Right atrium auricular region (tissue), 2 donors: ENCODE data around the gene TBC1D16. TPM values are rescaled to one million over a fixed set of nuclear protein-coding genes. Genes with fewer than 3 reads are reported as not detected.

Experiments used
- DNase-seq: peaks from one replicate; pipeline ENCODE4 v3.0.0-alpha.2; 2019; ENCODE audit warnings: low spot score
- H3K27ac ChIP-seq, 2 donors: fragments of 200-600 bp; sonication (generic); 1 replicate in 1 of 2; 2 replicates in 1 of 2; pipeline ENCODE4 v1.5.1; 2016 to 2019
- H3K27me3 ChIP-seq, 2 donors: fragments of 200-600 bp; sonication (generic); one replicate each; pipeline versions ENCODE4 v1.5.1 to v1.6.0; 2017 to 2019
- H3K36me3 ChIP-seq: fragments of 200-600 bp; sonication (generic); one replicate; pipeline ENCODE4 v1.5.1; 2016
- H3K4me1 ChIP-seq, 2 donors: fragments of 200-600 bp; sonication (generic); one replicate each; pipeline versions ENCODE4 v1.5.1 to v1.6.0; 2017 to 2019
- H3K4me3 ChIP-seq, 2 donors: fragments of 200-600 bp; sonication (generic); 1 replicate in 1 of 2; 2 replicates in 1 of 2; pipeline ENCODE4 v1.5.1; 2017 to 2019; ENCODE audit warnings: mild to moderate bottlenecking in 1 of 2, moderate library complexity in 1 of 2
- H3K9me3 ChIP-seq, 2 donors: fragments of 200-600 bp; sonication (generic); one replicate each; pipeline ENCODE4 v1.5.1; 2019
- total RNA-seq, 2 donors: library from RNA; depleted of rRNA; stranded (reverse); fragments of >200 nt; gene quantifications; one replicate each; pipeline ENCODE4 v1.1.0, GENCODE V29; 2016
- TF ChIP-seq, protein P1 (sequence below), 2 donors: fragments of 200-600 bp; sonication (generic); IDR thresholded peaks; one replicate each; pipeline ENCODE4 v1.5.1; 2019; ENCODE audit warnings: antibody characterized with exemption in 2 of 2

TBC1D16 gene
- total RNA-seq, 2 donors from 2014 or later, result 9.8 to 19.4 TPM

DNA sequence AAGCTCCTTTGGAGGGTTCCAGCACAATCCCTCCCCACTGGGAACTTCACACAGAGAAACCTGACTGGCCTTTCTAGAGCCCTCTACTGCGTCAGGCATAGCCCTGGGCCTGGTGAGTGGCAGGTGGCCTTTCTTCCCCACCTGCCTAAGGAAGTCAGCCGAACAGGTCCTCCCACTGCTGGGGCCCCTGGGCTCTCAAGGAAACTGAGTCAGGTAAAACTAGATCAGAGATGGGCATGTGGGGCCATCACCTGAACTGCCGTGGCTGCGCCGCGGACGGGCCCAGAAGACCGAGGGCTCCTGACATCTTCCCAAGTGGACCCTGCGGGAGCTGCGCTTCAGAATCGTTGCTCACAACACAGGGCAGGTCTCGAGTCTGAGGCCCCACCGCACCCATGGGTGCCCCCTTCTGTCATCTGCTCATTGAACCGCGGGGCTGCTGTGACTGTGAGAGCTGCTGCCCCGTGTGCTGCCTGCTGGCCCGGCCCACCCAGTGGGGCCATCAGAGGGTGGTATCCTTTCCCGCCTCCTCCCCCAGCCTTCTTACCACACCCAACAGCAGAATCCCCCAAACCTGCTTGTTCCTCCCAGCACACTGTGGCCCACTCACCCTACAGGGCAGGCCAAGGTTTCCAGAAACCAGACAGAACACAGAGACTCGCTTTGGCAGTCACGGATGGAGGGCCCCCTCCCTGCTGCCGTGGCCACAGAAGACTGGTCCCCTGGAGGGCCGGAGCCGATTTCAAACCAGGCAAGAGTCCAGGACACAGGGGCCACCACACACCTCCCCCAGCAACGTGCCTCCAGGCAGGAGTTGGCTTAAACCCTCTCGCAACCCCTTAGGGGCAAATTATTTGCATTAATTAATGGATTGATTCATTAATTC is 81.1 kb downstream of the TBC1D16 start:
- H3K4me1 ChIP-seq, result peaks cover 0 to 23% of the 10 kb centered on the region in 2 donors
- H3K27me3 ChIP-seq, result no peaks in the 10 kb centered on the region
- no peaks in the 10 kb centered on the region for H3K9me3 ChIP-seq
- no peak overlapping the region for H3K27ac ChIP-seq
- no peak for DNase-seq
- H3K4me3 ChIP-seq, result no peak overlapping the region
- peaks cover under 1% of the 10 kb centered on the region for H3K36me3 ChIP-seq
- TF ChIP-seq, protein P1, sequence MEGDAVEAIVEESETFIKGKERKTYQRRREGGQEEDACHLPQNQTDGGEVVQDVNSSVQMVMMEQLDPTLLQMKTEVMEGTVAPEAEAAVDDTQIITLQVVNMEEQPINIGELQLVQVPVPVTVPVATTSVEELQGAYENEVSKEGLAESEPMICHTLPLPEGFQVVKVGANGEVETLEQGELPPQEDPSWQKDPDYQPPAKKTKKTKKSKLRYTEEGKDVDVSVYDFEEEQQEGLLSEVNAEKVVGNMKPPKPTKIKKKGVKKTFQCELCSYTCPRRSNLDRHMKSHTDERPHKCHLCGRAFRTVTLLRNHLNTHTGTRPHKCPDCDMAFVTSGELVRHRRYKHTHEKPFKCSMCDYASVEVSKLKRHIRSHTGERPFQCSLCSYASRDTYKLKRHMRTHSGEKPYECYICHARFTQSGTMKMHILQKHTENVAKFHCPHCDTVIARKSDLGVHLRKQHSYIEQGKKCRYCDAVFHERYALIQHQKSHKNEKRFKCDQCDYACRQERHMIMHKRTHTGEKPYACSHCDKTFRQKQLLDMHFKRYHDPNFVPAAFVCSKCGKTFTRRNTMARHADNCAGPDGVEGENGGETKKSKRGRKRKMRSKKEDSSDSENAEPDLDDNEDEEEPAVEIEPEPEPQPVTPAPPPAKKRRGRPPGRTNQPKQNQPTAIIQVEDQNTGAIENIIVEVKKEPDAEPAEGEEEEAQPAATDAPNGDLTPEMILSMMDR (IDR thresholded peaks at IDR 0.05), result no peak

DNA sequence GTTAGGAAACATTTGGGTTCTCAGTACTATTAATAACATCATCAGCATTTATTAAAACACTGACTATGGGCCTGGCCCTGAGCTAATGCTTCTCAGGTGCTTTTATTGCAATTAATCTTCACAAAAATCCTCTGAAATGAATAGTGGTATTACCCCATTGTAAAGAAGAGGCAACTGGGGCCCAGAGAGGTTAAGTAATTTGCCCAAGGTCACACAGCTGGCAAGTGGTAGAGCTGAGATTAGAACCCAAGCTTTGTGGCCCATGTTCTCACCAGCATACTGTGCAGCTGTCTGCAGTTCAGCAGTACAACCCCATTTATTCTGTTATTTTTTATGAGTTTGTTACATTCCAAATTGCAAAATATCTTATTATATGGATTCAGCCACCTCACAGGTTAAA is 82.3 kb downstream of the TBC1D16 start:
- Histone ChIP-seq H3K9me3 (no peaks in the 10 kb centered on the region), H3K27ac (no peak overlapping the region), H3K4me3 (no peak overlapping the region), H3K27me3 (no peaks in the 10 kb centered on the region), H3K36me3 (peaks cover 7% of the 10 kb centered on the region), H3K4me1 (peaks cover 0 to 23% of the 10 kb centered on the region in 2 donors)
- DNase-seq, result no peak
- TF ChIP-seq, protein P1 (IDR thresholded peaks at IDR 0.05), result no peak

DNA sequence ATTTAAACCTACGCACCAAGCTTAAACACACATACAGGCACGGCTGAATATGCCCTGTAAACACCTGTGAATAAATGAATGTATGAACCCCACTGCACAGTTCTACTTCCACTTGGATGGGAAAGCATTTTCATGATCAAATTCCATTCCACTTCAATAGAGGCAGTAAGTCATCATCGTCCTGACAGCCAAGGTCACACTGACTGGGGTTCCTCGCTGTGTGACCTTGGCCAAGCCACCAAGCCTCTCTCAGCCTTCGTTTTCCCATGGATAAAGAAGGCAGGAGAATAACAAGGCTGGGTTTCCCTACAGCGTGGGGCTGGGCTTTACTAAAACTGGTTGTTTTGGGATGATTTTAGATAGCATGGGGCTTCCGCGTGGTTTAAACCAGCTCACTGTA is 82.8 kb downstream of the TBC1D16 start:
- no peaks in the 10 kb centered on the region for H3K9me3 ChIP-seq
- H3K27me3 ChIP-seq, result no peaks in the 10 kb centered on the region
- H3K4me3 ChIP-seq, result no peak overlapping the region
- H3K36me3 ChIP-seq, result peaks cover 7% of the 10 kb centered on the region
- TF ChIP-seq, protein P1 (IDR thresholded peaks at IDR 0.05), result no peak
- no peak overlapping the region for H3K27ac ChIP-seq
- peaks cover 0 to 23% of the 10 kb centered on the region in 2 donors for H3K4me1 ChIP-seq
- DNase-seq, result no peak

DNA sequence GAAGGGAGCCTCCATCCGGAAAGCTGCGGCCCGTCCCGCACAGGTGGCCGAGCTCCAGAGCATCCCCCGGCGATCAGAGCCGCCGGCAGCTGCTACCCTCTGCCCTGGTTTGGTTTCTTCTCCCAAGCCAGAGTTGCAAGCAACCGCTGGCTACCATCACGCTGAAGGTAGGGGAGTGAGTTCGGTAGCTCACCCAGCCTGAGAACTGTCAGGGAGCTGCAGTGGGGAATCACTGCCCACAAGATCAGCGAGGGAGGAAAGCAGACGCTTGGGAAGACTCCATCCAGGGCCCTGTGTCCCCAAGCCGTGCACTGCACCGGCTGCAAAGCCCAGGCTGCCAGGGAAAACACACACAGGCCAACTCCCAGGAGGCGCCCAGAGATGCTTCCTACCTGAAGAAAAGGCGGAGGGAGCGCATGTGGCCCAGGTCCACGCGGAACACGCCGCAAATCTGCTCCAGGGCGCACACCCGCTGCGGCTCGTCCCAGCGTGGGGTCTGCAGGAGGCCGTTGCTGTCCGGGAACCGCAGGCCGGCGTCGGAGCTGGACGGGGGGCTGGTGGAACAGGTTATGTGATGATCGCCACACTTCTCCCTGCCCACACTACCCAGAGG is 83.3 kb downstream of the TBC1D16 start:
- H3K36me3 ChIP-seq, result peaks cover 9% of the 10 kb centered on the region
- TF ChIP-seq, protein P1 (IDR thresholded peaks at IDR 0.05), result no peak
- H3K9me3 ChIP-seq, result no peaks in the 10 kb centered on the region
- peaks cover 0 to 23% of the 10 kb centered on the region in 2 donors for H3K4me1 ChIP-seq
- no peaks in the 10 kb centered on the region for H3K27me3 ChIP-seq
- H3K4me3 ChIP-seq, result no peak overlapping the region
- DNase-seq, result no peak
- peak overlapping the region in 1 of 2 donors; percentile 13 for H3K27ac ChIP-seq

DNA sequence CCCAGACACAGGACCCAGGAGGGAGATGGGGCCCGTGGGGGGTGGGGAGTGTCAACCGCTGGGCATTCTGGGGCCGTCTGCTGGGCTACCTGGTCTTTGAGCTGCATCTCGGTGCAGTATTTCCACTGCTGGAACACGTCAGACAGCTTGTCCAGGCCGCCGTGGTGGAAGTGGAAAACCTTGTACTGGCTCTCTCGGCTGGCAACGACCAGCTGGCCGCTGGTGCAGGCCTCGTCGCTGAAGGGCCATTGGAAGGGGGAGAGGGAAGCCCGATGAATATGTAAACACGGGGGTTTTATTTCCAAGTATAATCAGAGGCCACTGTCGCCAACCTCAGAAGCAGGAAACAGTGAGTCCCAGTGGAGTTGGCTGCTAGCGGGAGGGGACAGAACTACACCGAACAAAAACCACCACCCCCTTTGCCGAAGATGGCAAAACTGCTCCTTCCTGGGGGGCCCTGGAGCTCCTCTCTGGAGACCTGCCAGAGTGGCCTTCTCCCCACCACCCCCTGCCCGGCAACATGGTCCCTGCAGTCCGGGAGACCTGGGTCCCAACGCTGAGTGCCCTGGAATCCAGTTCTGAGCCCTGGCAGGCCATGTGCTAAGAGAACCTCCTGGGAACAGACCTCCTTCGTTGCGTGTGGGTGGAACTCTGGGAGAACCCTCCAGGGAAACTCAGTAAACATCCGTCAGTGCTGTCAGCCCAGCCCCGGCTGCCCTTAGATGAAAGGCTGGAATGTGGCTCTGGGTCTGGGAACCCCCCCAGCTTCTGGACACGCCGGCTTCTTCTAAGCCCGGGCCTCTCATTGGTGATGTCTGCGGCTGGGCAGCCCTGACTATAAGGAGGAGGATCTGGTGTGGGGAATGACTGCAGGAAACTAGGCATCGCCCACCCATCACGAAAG is 84.1 kb downstream of the TBC1D16 start:
- no peak for DNase-seq
- H3K27ac ChIP-seq, result peak overlapping the region in 1 of 2 donors; percentile 13
- peaks cover 16% of the 10 kb centered on the region for H3K36me3 ChIP-seq
- TF ChIP-seq, protein P1 (IDR thresholded peaks at IDR 0.05), result no peak
- no peaks in the 10 kb centered on the region for H3K27me3 ChIP-seq
- H3K9me3 ChIP-seq, result no peaks in the 10 kb centered on the region
- H3K4me3 ChIP-seq, result peak overlapping the region in 1 of 2 donors; percentile 22
- peaks cover 0 to 23% of the 10 kb centered on the region in 2 donors for H3K4me1 ChIP-seq
